ENCODE measurements around the gene DPCD.

- TF ChIP-seq CTCF (IDR thresholded peaks at IDR 0.05) (no peak), POLR2A (IDR thresholded peaks at IDR 0.05) (no peak)
Observed at GRCh38 chr10:101569323-101569621, 18.8 kb upstream of the DPCD start.
